AG04450 (cell line): ENCODE measurements around the gene DOCK4. TPM values are rescaled to one million over a fixed set of nuclear protein-coding genes. Genes with fewer than 3 reads are reported as not detected.

Source experiments
- CTCF ChIA-PET: fragments of 300-600, 350-600 bp; formaldehyde crosslinking; extraction: SDS; loops from one replicate; lab custom pipeline; 2022; ENCODE audit warnings: antibody characterized with exemption, inconsistent platforms; lab: Charles Lee
- POLR2A ChIA-PET: fragments of 350-600 bp; formaldehyde crosslinking; extraction: SDS; loops from one replicate; lab custom pipeline; 2021; ENCODE audit warnings: antibody characterized with exemption, inconsistent platforms; lab: Yijun Ruan, JAX
- DNase-seq: peaks from one replicate; pipeline ENCODE4 v3.0.0-alpha.2; 2011; ENCODE audit warnings: low read depth, low spot score
- H3K27ac ChIP-seq: one replicate; pipeline ENCODE4 v1.5.1; 2012; ENCODE audit warnings: low read depth, low read length, control low read depth
- H3K27me3 ChIP-seq: one replicate; pipeline ENCODE4 v1.6.0; 2012; ENCODE audit warnings: low read length; ENCODE audit not compliant: control insufficient read depth, insufficient read depth
- H3K4me3 ChIP-seq: 2 replicates; pipeline ENCODE4 v1.5.1; 2011; ENCODE audit warnings: mild to moderate bottlenecking, low read depth, low read length, control low read depth
- H3K9me3 ChIP-seq: 2 replicates; pipeline ENCODE4 v1.5.1; 2012; ENCODE audit warnings: low read length; ENCODE audit not compliant: control insufficient read depth, insufficient read depth
- polyA plus RNA-seq: library from polyadenylated mRNA; depleted of rRNA; stranded (reverse); fragments of >200 nt; gene quantifications from 2 replicates; pipeline ENCODE4 v1.2.3, GENCODE V29; 2011
- TF ChIP-seq, protein P1 (sequence below): IDR thresholded peaks from 2 replicates; pipeline ENCODE4 v1.5.1; 2011; ENCODE audit warnings: low read depth, low read length, control low read depth, inconsistent platforms

The DOCK4 gene
- polyA plus RNA-seq, 1 experiment, result 12.6 TPM

- H3K4me3 ChIP-seq, result no peak overlapping the region
- peaks cover 2% of the 10 kb centered on the region for H3K27me3 ChIP-seq
- no peaks in the 10 kb centered on the region for H3K9me3 ChIP-seq
- no peak overlapping the region for H3K27ac ChIP-seq
- DNase-seq, result no peak
- TF ChIP-seq, protein P1, sequence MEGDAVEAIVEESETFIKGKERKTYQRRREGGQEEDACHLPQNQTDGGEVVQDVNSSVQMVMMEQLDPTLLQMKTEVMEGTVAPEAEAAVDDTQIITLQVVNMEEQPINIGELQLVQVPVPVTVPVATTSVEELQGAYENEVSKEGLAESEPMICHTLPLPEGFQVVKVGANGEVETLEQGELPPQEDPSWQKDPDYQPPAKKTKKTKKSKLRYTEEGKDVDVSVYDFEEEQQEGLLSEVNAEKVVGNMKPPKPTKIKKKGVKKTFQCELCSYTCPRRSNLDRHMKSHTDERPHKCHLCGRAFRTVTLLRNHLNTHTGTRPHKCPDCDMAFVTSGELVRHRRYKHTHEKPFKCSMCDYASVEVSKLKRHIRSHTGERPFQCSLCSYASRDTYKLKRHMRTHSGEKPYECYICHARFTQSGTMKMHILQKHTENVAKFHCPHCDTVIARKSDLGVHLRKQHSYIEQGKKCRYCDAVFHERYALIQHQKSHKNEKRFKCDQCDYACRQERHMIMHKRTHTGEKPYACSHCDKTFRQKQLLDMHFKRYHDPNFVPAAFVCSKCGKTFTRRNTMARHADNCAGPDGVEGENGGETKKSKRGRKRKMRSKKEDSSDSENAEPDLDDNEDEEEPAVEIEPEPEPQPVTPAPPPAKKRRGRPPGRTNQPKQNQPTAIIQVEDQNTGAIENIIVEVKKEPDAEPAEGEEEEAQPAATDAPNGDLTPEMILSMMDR, result no peak
- POLR2A ChIA-PET, result no interaction called here
- CTCF ChIA-PET, result no interaction called here
Observed at GRCh38 chr7:111682588-111683340, 523.4 kb downstream of the DOCK4 start.

DNA sequence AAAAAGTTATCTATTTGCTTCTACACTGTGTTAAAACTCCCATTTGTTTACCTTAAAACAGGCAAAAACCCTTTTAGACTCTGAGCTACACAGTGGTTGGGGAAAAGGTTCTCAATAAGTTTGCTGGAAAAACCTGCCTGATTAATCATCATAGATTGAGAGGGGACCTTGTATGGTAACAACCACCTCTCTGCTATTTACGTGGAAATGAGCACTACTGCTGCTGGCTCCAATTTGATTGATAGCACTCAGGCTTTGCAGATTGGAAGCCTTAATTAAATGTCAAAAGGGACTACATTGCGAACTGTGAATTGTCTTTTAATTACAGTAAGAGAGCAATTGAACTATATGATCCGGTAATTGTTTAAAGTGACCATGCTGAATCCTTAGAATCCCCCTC, 525.0 kb downstream of the DOCK4 start:
- CTCF ChIA-PET, result no interaction called here

GRCh38 chr7:111678986-111679385, 527.2 kb downstream of the DOCK4 start:
- ChIA-PET CTCF (no interaction called here), POLR2A (no interaction called here)
- Histone ChIP-seq H3K4me3 (no peak overlapping the region), H3K27me3 (peaks cover 2% of the 10 kb centered on the region), H3K27ac (no peak overlapping the region), H3K9me3 (no peaks in the 10 kb centered on the region)
- no peak for DNase-seq
- TF ChIP-seq, protein P1, result no peak

More for the DNA sequence above, 525.0 kb downstream of the DOCK4 start:
- H3K27me3 ChIP-seq, result peaks cover 2% of the 10 kb centered on the region
- DNase-seq, result no peak
- TF ChIP-seq, protein P1, result no peak
- H3K9me3 ChIP-seq, result no peaks in the 10 kb centered on the region
- H3K27ac ChIP-seq, result no peak overlapping the region
- H3K4me3 ChIP-seq, result no peak overlapping the region
- POLR2A ChIA-PET, result no interaction called here

GRCh38 chr7:111678281-111678680, 527.9 kb downstream of the DOCK4 start:
- TF ChIP-seq, protein P1, result no peak
- Histone ChIP-seq H3K27ac (no peak overlapping the region), H3K27me3 (peaks cover 2% of the 10 kb centered on the region), H3K9me3 (no peaks in the 10 kb centered on the region), H3K4me3 (no peak overlapping the region)
- no peak for DNase-seq
- ChIA-PET POLR2A (no interaction called here), CTCF (no interaction called here)

DNA sequence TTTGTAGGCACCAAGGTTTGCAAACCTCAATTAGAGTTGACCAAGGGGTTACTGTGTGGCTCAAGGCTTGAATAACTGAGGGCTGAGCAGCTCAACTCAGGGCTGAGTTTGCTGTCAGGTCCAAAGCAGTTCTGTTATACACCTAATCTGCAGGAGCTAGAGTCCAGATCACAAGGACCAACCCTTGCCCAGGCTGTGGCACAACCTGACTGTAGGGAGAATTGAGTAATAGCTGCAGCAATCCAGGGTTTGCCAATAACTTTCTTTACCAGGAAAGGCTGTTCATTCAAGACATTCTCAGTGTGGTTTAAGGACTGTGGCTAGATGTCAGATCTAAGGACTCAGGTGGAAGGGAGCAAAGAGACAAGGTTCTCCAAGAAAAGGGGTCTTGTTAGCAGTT, 528.4 kb downstream of the DOCK4 start:
- no peak overlapping the region for H3K4me3 ChIP-seq
- H3K27me3 ChIP-seq, result peaks cover 2% of the 10 kb centered on the region
- CTCF ChIA-PET, result no interaction called here
- H3K9me3 ChIP-seq, result no peaks in the 10 kb centered on the region
- POLR2A ChIA-PET, result no interaction called here
- no peak overlapping the region for H3K27ac ChIP-seq
- no peak for DNase-seq
- TF ChIP-seq, protein P1, result no peak
